ENCODE data around the gene BRME1. TPM values are rescaled to one million over a fixed set of nuclear protein-coding genes. Genes with fewer than 3 reads are reported as not detected.

BRME1 gene
- total RNA-seq, 1 donor from 2014 or later = 2.9 TPM

GRCh38 chr19:13951799-13952153 lies 45.9 kb upstream of the BRME1 start:
- Mint-ChIP-seq H3K27me3 (ENCODE audit: low read depth) (no peaks in the 10 kb centered on the region), H3K4me3 (ENCODE audit: unreplicated experiment) (peak overlapping the region; percentile 89), H3K9me3 (ENCODE audit: low read depth) (no peaks in the 10 kb centered on the region), H3K27ac (ENCODE audit: unreplicated experiment) (peak overlapping the region; percentile 80), H3K4me1 (ENCODE audit: low read depth) (peaks cover 12% of the 10 kb centered on the region), H3K36me3 (ENCODE audit: low read depth) (peaks cover 3% of the 10 kb centered on the region)
- TF ChIP-seq, protein P1, sequence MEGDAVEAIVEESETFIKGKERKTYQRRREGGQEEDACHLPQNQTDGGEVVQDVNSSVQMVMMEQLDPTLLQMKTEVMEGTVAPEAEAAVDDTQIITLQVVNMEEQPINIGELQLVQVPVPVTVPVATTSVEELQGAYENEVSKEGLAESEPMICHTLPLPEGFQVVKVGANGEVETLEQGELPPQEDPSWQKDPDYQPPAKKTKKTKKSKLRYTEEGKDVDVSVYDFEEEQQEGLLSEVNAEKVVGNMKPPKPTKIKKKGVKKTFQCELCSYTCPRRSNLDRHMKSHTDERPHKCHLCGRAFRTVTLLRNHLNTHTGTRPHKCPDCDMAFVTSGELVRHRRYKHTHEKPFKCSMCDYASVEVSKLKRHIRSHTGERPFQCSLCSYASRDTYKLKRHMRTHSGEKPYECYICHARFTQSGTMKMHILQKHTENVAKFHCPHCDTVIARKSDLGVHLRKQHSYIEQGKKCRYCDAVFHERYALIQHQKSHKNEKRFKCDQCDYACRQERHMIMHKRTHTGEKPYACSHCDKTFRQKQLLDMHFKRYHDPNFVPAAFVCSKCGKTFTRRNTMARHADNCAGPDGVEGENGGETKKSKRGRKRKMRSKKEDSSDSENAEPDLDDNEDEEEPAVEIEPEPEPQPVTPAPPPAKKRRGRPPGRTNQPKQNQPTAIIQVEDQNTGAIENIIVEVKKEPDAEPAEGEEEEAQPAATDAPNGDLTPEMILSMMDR (IDR thresholded peaks at IDR 0.05) = no peak
- DNase-seq (ENCODE audit: low spot score) = no peak

DNA sequence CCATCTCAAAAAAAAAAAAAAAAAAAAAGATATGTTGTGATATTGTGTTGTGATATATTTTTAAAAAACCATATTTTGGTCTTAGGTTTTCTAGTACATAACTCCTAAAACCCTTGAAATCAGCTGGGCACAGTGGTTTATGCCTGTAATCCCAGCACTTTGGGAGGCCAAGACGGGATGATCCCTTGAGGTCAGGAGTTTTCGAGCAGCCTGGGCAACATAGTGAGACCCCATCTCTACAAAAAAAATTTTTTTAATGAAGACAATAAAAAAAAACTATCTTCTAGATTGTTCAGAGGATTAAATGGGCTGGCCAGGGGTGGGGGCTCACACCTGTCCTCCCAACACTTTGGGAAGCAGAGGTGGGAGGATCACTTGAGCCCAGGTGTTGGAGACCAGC lies 45.1 kb upstream of the BRME1 start:
- Mint-ChIP-seq H3K27ac (ENCODE audit: unreplicated experiment) (no peak overlapping the region), H3K4me3 (ENCODE audit: unreplicated experiment) (no peak overlapping the region), H3K4me1 (ENCODE audit: low read depth) (peaks cover 12% of the 10 kb centered on the region), H3K9me3 (ENCODE audit: low read depth) (no peaks in the 10 kb centered on the region), H3K27me3 (ENCODE audit: low read depth) (no peaks in the 10 kb centered on the region), H3K36me3 (ENCODE audit: low read depth) (peaks cover 3% of the 10 kb centered on the region)
- no peak for DNase-seq (ENCODE audit: low spot score)
- TF ChIP-seq, protein P1 (IDR thresholded peaks at IDR 0.05) = no peak

- Mint-ChIP-seq H3K27ac (ENCODE audit: unreplicated experiment) (no peak overlapping the region), H3K4me3 (ENCODE audit: unreplicated experiment) (no peak overlapping the region), H3K27me3 (ENCODE audit: low read depth) (no peaks in the 10 kb centered on the region), H3K9me3 (ENCODE audit: low read depth) (no peaks in the 10 kb centered on the region), H3K36me3 (ENCODE audit: low read depth) (no peaks in the 10 kb centered on the region), H3K4me1 (ENCODE audit: low read depth) (no peaks in the 10 kb centered on the region)
- no peak for DNase-seq (ENCODE audit: low spot score)
- TF ChIP-seq, protein P1 (IDR thresholded peaks at IDR 0.05) = no peak
These were observed 40.5 kb upstream of the BRME1 start for GRCh38 chr19:13946414-13946813.

GRCh38 chr19:13942023-13942684 lies 36.2 kb upstream of the BRME1 start:
- H3K36me3 Mint-ChIP-seq (ENCODE audit: low read depth) = no peaks in the 10 kb centered on the region
- no peak for DNase-seq (ENCODE audit: low spot score)
- peaks cover 5% of the 10 kb centered on the region for H3K4me1 Mint-ChIP-seq (ENCODE audit: low read depth)
- no peak overlapping the region for H3K4me3 Mint-ChIP-seq (ENCODE audit: unreplicated experiment)
- no peak overlapping the region for H3K27ac Mint-ChIP-seq (ENCODE audit: unreplicated experiment)
- TF ChIP-seq, protein P1 (IDR thresholded peaks at IDR 0.05) = no peak
- no peaks in the 10 kb centered on the region for H3K27me3 Mint-ChIP-seq (ENCODE audit: low read depth)
- no peaks in the 10 kb centered on the region for H3K9me3 Mint-ChIP-seq (ENCODE audit: low read depth)

- Mint-ChIP-seq H3K27me3 (ENCODE audit: low read depth) (no peaks in the 10 kb centered on the region), H3K4me1 (ENCODE audit: low read depth) (peaks cover 9% of the 10 kb centered on the region), H3K36me3 (ENCODE audit: low read depth) (no peaks in the 10 kb centered on the region), H3K4me3 (ENCODE audit: unreplicated experiment) (peak within 1 kb of the TSS; percentile 68), H3K9me3 (ENCODE audit: low read depth) (no peaks in the 10 kb centered on the region), H3K27ac (ENCODE audit: unreplicated experiment) (no peak within 1 kb of the TSS)
- TF ChIP-seq, protein P1 (IDR thresholded peaks at IDR 0.05) = no peak
- DNase-seq (ENCODE audit: low spot score) = no peak
These were observed 32.6 kb upstream of the BRME1 start, which contains the start of gene PODNL1 for GRCh38 chr19:13938301-13939064. Gene PODNL1, minus strand, starts transcription at chr19:13938417. Its CDS starts 236 bp downstream, at chr19:13938181.

Measured in chondrocyte (in vitro differentiated cells).